HG02981 (cell line): ENCODE results near the gene SLC22A31.

Source experiments
- ATAC-seq: cut with Tn5 transposase; IDR thresholded peaks from one replicate; pipeline ENCODE4 v1.9.1; 2021; ENCODE audit warnings: mild to moderate bottlenecking, moderate library complexity; ENCODE audit not compliant: unreplicated experiment

Gene SLC22A31

DNA sequence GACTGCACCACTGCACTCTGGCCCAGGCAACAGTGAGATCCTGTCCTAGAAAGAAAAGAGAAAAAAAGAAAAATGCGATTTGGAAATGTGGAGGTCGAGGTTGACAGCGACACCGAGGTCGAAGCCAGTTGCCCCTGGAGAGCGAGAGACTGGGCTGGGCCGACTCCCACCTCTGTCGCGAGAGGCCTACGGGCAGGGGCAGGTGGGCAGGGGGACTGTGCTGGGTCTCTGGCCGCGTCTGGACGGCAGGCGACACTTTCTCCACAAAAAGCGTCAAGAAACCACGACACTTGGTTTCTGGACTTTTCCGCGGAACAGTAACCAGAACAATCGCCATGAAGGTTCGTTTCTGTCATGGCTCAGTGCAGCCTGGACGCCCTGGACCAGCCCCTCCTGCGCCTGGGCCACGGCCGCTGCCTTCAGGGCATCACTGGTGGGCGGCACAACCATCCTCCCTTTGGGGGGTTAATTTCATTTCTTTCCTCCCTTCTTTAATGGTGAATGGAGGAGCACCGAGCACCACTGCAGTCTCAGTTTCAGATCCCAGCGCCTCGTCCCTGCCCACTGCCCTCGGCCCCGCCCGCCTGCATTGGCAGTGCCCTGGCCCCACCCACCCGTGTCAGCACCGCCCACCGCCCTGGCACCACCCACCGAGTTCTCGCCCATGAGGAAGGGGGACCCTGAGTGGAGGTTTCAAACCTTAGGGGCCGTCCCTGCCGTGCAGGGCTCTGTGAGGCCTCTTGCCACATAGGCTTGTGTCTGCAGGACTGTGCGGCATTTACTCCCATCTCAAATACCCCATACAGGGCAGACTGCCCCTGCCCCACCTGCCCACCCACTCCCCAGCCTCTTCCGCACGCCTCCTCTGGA lies 47.3 kb downstream of the SLC22A31 start:
- no peak for ATAC-seq

DNA sequence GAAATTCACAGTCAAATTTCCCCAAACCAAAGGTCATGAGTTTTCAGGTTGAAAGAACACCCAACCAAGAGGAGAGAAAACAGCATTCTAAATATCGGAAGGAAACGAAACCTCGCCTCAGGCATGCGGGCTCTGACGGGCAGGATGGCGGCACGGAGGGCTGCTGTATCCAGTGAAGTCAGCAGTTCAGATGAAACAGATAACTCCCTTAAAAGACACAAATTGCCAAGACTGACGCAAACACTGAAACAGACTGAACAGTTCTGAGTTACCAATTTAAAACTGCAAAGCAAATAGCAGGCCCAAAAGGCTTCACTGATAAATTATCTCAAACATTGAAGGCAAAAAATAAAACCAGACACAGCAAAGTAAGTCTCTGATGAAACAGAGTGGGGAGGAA lies 49.4 kb downstream of the SLC22A31 start:
- no peak for ATAC-seq

DNA sequence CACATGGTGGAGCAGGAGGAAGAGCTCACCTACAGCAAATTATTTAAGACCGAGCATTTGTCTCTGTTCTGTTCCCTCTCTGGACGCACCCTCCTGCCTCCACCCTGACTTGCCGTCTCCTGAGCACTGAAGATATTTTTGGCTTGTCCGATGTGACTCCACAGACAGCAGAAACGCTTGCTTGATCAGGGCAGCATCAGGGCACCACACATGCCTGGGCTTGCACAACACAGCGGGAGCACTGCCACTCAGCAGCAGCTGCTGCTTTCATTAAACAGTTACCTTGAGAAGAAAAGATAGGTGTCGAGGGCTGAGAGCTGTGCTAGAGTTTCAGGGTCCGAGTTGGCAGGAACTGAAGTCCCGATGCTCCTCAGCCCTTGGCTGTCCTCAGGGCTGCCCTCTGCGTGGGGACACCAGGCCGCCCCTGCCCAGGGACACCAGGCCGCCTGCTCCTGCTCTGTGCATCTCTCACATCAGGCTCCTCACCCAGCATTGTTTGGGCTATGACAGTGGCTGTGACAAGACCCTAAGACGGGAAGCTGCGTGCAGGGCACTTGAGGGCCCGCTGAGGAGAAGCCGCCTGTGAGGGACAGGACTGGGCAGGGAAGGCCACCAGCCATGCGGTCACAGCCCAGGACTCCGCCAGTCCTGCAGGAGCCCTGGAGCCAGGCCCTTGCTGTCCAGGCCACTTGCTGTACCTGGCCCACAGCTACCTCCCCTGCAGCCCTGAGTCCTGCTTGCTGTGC lies 50.1 kb downstream of the SLC22A31 start:
- ATAC-seq = no peak

DNA sequence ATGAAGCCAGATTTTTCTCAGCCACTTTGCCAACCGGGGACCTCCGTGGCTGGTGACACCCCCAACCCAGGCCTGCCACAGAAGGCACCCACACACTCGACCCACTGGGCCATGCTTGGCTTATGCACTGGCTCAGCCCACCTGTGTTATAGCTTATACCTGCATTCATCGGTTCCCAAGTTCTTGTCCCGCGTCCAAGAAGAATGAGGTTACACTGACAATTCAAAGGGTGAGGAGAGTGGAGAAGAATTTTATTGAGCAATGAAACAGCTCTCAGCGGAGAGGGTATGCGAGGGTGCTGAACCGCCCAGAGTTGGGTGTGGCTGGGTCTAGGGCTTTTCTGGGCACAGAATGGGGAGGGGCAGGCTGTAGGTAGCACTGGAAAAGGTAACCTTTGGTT lies 51.0 kb downstream of the SLC22A31 start:
- no peak for ATAC-seq

DNA sequence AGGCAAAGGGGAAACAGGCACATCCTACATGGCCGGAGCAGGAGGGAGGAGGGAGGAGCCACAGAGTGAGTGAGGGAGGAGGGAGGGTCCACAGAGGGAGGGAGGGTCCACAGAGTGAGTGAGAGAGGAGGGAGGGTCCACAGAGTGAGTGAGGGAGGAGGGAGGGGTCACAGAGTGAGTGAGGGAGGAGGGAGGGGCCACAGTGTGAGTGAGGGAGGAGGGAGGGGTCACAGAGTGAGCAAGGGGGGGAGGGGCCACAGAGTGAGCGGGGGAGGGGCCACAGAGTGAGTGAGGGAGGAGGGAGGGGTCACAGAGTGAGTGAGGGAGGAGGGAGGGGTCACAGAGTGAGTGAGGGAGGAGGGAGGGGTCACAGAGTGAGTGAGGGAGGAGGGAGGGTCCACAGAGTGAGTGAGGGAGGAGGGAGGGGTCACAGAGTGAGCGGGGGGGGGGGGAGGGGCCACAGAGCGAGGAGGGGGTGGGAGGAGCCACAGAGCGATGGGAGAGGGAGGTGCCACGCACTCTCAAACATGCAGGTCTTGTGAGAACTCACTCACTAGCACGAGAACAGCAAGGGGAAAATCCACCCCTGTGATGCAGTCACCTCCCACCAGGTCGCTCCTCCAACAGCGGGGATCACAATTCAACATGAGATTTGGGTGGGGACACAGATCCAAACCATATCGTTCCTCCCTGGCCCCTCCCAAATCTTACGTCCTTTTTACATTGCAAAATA lies 53.1 kb downstream of the SLC22A31 start:
- ATAC-seq = no peak

DNA sequence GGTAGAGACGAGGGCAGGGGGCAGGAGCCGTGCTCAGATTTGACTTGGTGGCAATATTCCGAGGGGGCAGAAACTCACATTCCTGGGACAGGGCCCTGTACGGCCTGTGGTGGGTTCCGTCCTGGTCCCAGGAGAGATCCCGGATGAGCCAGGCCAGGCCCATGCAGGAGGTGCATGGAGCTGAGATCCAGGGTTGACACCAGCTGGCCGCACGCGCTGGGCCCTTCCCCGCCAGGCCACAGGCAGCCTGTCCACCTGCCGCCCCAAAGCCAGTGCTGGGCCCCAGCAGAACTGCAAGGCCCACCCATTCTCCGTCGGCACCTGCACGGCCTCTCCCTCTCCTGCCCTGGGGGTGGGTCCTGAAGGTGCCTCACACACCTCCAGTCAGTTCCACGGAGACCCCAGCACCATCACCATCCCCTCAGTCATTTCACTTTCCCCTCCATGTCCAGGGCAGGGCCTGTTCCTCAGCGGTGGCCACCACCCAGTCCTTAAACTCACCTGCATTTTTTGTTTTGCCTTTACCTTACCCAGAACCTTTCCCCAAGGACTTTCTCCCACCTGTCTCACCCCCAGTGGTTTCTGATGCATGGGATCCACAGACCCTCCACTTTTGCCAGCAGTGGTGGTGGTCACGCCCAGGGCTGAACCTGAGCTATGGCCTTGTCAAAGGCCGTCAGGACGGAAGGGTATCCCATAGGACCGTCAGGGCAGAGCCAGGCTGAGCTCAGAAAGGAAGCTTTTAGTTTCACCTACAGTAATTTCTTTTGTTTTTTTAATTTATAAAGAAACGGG lies 53.9 kb downstream of the SLC22A31 start:
- ATAC-seq = no peak
